ENCODE data around the gene BARHL1.
"Not testable (repeated sequence)": the region's sequence is repeated elsewhere in the genome, so short reads cannot be mapped to it uniquely, and the experiment has no call there.

BARHL1 gene

DNA sequence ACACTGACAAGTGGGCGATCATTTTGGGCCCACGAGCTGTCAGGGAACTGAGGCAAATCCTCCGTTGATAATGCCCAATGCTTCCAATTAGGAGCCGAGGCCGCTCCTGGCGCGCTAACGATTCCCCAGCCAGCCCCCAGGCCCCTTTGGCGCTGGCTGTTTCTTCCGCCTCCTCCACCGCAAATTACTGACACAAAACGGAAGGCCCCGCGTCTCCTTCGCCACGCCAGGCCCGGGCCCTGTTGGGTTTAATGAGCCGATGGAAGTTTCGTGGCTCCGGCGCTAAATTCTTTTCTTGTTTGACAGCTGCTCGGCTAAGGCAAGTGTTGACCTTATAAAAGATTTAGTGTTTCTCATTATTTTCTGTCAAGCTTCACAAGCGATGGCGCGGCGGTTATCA lies 25.7 kb upstream of the BARHL1 start:
- DNase-seq (ENCODE audit: low read depth) = no peak

DNA sequence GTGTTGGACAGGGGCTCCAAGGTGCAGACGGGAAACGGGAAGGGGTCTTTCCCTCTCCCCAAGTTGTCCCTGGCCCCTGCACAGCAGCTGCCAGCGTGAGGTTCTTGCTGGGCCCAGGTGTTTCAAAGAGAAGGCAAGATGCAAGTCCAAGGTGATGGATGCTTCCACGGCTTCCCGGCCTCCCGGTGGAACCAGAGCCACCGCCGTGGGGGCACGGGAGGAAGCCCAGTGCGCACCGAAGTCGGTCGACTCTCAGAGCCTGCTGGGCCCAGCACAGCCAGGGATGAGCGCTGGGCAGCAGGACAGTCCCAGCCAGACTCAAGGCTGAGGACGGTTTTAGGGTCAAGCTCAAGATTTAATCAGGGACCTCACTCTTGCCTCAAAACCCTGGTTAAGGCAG lies 25.2 kb upstream of the BARHL1 start:
- no peak for DNase-seq (ENCODE audit: low read depth)

DNA sequence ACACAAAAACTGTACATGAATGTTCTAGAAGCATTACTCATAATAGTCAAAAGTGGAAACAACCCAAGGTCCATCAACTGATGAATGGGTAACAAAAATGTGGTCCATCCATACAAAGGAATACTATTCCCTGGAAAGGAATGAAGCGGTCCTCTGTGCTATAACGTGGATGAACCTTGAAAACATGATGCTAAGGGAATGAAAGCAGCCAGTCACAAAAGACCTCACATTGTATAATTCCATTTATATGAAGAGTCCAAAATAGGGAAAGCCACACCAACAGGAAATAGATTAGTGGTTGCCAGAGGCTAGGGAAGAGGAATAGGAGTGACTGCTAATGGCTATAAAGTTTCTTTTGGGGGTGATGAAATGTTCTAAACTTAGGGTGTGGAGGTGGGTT lies 22.7 kb upstream of the BARHL1 start:
- DNase-seq (ENCODE audit: low read depth) = no peak

DNA sequence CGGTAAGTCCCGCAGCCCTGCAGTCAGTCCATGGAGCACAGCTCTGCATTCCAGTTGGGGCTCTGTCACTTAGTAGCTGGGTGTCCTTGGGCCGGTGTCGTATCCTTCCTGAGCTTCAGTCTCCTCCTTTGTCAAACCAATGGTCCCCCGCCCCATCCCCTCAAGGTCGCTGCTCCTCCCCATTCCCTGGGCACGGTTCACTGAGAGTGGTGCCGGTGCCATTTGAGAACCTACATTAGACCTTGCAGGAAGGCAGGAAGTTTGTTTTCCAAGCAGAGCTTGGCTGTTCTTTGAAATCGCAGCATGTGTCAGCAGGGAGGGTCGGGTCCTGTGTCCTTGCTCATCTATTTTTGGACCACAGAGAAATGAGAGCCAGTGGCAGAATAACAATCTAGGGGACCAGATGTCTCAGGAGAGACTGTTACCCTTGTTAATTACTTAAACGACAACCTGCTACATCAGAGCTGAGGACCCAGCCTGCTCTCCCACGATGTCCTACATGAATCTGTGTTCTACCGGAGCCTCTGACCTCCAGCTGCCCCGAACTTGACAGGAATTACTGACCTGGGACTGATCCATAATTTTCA lies 21.7 kb upstream of the BARHL1 start:
- no peak for DNase-seq (ENCODE audit: low read depth)

DNA sequence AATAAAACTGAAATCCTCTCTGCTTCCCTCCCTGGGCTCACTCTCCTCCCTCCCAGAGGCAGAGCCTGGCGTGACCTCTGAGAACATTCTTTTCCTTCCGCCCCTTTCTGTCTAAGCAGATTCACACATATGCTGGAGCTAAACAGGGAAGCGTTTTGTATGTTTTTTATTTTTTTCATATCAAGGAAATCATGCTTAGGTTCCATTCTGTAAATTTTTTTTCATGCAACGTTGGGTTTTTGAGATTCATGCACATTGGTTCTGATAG lies 20.2 kb upstream of the BARHL1 start:
- no peak for DNase-seq (ENCODE audit: low read depth)

DNA sequence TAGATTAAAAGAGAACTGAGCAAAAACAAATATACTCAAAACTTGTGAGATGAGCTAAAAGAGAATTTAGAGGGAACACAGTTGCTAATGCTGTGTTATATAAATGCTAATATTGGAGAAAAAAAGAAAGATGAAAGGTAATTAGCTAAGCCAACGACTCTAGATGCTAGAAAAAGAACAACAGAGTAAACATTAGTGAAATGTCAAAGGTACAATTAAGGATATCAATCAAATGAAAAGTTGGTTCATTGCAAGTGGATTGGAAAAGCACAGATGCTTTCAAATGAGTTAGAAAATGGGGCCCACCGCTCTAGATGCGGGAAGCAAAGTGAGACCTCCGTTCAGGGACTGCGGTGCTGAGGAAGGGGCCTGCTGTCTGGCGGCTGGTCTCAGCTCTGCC lies 17.9 kb upstream of the BARHL1 start:
- no peak for DNase-seq (ENCODE audit: low read depth)

DNA sequence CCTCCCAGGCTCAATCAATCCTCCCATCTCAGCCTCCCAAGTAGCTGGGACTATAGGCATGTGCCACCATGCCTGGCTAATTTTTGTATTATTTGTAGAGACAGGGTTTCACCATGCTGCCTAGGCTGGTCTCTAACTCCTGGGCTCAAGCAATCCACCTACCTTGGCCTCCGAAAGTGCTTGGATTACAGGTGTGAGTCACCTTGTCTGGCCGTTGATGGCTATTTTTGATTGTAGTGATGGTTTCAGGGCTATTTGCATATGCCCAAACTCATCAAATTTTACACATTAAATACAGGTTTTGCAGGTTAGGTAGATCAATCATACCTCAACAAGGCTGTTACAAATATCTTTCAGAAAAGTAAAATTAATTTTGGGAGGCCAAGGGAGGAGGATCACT lies 13.6 kb upstream of the BARHL1 start:
- DNase-seq (ENCODE audit: low read depth) = not testable (repeated sequence)

DNA sequence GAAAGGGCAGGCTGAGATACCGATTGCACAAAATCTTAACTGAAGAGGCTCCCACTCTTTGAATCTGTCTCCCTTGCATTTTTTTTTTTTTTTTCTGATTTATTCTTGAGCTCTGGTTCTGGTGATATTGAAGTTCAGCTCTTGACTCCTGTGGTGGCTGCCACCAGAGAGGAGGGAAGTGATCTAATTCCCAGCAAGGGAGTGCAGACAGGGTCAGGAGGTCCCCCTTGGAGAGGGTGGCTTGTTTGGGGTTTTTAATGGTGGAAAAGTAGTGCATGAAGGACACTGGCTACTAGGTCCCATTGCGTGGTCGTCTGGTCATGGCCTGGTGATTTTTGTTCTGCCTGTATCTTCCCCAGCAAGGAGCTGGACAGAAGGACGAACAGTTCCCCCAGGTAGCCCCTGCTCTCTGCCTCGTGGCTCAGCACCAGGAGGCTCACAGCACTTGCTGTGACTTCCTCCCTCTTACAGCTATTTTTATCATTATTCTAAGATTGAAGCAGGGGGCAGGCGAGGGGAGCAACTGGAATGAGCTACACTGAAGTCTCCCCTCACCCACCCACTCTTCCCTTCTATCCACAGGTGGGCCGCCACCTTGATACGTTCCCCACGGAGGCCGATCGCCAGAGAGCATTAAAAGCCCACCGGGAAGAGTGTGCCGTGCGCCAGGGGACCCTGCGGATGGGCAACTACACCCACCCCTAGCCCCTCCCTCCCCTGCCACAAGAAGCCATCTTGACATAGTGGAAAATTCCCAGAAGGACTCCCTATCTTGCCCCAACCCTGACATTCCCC lies 10.4 kb upstream of the BARHL1 start:
- no peak for DNase-seq (ENCODE audit: low read depth)

DNA sequence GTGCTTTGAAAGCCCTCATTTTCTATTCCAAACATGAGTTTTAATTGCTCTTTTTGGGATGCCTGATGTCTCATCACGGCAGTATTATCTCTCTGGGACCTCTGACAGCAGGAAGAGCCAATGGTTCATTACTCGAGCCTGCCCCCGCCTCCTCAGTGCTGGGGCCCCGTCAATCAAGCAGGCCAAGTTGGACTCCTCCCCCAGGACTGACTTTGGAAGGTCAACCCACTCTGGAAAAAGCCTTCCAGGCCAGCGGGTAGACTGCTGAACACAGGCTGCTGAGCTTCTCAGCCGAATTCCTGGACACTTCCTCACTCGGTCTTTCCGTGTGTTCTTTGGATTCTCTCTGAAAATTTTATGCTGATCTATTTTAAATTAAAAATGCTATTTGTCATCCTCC lies 9.5 kb upstream of the BARHL1 start:
- no peak for DNase-seq (ENCODE audit: low read depth)

DNA sequence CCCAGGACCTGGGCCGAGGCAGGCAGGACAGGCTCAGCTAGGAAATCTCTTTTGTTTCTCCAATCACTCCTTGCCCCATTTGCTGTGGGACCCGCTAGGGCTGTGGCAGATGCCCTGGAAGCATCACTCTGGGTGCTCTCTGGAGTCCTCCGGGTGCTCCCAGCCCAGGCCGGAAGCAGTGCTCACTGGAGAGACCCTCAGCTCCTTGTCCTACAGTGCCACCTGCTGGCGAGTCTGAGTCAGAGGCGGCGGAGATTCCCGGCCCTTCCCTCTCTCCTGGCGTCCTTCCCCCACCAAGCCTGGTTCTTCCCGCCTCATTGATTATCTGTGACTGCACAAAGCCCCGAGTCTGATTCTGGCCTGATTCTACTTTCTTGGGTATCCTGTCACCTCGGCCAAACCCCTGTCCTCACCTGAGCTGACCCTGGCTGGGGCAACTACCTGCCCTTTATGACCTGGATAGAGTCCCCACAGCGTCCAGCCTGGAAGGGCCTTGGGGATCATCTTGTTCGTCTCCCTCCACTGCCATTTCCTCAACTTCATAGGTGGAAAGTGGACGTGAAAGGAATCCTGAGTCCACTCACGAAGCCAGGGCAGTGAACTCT lies 7.3 kb upstream of the BARHL1 start:
- peak; percentile 14 for DNase-seq (ENCODE audit: low read depth)

DNA sequence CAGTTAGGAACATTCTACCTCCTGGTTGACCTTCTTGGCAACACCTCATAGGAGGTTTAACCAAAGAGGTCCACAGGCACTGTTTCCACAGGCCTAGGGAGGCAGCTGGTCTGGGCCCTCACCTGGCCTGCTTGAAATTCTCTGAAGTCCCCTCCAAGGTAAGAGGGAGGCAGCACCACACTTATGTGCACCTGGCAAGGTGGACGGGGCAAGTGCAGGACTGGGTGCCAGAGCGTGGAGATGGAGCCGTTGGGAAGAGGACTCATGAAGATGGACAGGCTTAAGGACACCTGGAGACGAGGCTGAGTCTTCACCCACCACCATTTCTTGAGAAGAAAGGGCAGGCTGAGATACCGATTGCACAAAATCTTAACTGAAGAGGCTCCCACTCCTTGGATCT lies 6.6 kb upstream of the BARHL1 start:
- no peak for DNase-seq (ENCODE audit: low read depth)

DNA sequence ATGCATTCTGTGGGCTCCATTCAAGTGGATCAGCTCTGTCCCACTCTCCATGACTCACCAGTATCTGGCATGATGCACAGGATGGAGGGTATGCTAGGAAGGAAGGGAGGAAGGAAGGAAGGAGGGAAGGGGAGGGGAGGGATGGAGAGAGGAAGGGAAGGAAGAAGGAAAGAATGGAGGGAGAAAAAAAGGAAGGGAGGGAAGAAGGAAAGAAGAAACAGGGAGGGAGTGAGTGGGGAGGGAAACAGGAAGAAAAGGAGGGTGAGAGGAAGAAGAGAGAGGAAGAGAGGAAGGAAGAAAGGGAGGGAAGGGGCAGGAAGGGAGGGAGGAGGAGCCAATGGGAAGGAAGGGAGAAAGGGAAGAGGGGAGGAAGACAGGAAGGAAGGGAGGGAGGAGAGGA lies 5.3 kb upstream of the BARHL1 start:
- DNase-seq (ENCODE audit: low read depth) = no peak

DNA sequence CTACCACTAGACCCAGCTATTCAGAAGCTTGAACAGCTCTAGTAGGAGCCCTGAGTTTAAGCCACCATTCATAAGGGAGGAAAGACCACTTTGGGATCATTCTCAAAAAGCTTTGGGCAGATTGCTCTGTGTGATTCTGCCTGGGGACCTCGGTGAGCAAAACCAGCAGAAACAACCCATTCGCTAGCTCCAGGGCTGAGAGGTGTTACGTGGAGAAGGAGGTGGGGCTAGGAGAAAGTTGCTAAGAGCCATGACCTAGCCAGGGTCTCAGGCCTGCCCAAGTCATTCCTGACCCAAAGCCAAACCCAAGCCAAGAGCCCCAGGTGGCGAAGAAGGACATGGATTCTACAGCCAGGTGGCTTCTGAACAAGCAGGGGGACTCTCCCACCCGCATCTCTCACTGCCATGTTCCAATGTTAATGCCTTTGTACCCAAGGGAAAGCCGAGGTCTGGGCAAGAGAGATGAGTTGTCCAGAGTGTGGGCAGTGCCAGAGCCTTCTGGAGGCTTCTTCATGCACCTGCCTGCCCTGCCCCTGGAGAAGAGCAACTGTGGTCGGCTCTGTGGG lies 4.0 kb upstream of the BARHL1 start:
- no peak for DNase-seq (ENCODE audit: low read depth)

DNA sequence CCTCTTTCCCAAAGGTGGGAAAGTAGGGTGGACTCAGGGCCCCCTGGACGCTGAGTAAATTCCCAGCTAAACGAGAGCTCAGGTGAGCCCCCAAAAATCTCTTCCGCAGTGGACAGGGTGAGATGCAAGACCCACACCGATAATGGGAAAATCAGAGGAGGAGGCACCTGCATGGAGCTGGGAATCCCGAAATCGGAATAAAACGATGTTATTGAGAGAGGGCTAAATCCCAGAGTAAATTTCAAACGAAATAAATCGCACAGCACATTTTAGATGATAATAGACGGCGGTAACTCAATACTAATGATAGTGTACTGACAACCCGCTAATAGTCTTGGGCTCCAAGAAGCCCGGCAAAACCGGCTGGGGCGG lies 3.0 kb upstream of the BARHL1 start:
- DNase-seq (ENCODE audit: low read depth) = no peak

DNA sequence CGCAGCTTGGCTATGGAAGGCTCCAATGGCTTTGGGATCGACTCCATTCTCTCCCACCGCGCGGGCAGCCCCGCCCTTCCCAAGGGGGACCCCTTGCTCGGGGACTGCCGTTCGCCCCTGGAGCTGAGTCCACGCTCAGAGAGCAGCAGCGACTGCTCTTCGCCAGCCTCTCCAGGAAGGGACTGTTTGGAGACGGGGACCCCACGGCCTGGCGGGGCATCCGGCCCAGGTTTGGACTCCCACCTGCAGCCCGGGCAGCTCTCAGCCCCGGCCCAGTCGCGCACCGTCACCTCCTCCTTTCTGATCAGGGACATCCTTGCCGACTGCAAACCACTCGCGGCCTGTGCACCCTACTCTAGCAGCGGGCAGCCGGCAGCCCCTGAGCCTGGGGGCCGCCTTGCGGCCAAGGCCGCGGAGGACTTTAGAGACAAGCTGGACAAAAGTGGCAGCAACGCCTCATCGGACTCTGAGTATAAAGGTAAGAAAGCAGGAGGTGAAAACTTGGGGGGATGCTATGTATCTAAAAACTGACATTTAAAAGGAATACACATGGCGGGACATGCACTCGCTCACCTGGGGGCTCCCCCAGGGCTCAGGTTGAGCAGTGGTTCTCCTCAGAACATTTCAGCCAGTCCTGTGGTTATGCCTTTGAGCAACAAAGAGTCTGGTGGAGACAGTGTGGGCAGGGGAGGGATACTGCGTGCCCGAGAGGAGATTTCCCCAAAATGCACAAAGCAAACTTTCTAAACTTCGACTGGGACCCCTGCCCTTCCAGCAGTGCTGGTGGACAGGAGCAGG lies 579 bp downstream of the BARHL1 start:
- no peak for DNase-seq (ENCODE audit: low read depth)

DNA sequence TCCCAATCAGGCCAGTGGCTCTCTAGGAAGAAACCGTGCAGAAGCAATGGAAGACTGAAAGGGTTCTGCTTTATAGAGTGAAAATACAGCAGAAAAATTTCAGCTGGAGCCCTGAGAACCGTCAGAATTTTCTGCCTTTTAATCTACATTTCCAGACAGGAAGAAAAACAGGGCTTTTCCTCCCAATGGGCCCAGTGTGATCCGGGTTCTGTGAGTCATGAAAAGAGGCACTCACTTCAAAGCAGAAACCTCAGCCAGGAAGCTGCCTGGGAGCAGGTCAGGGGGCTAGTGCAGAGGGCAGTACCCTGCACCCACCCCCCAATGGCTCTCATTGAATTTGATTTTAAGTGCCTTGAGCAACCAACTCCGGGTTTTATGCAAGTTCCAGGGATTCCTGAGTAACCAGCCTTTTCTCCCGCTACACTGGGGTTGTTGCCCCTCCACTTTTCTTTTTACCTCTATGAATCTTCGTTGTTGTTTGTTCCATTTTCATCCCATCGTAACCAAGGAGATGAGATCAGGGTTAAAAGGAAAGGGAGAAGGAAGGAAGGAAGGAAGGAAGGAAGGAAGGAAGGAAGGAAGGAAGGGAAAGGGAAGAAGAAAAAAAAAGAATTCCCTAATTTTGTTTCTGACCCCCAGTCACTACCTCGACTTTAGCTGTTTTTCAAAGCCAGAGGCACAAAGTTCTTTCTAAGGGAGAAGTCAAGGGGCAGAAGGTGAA lies 1.3 kb downstream of the BARHL1 start:
- no peak for DNase-seq (ENCODE audit: low read depth)

DNA sequence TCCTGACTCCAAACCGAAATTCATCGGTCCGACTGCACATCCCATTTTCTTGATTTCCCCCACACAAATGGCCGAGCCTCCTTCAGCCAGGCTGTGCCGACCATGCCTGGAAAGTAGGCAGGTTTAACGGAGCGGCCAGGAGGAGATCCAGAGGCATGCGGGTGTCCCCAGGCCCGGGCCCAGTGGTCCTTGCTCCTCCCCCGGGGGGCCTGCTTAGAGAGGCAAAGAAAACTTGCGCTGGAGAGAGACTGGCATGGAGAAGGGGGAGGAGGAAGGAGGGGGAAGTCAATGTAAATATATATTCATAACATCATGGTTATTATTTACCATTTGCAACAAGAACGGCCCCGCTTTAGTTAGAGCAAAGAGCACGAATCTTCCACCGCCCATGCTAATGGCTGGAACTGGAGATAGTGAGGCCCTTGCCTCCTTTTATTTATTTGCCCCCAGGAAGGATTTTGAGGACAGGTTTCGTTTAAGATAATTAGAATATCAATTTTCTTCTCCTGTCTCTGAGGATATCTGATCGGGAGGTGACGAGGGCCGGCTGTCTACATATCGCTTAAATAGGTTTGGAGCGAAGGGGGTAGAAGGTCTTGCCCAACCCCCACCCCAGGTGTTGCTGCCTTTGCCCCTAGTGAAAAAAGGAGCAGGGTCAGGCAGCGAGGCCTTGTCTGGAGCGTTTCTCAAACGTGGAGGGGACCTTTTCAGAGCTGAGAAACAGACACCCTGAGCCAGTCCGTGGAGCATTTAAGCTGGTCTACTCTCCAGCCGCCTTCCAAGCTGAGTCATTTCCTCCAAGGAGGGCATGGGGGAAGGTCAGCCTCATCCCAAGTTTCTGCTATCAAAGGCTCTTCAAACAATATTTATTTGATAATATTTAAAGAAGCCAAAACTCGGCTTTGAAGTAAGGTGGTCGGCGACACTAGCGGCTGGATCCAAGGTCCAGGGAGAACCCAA lies 2.5 kb downstream of the BARHL1 start:
- no peak for DNase-seq (ENCODE audit: low read depth)

DNA sequence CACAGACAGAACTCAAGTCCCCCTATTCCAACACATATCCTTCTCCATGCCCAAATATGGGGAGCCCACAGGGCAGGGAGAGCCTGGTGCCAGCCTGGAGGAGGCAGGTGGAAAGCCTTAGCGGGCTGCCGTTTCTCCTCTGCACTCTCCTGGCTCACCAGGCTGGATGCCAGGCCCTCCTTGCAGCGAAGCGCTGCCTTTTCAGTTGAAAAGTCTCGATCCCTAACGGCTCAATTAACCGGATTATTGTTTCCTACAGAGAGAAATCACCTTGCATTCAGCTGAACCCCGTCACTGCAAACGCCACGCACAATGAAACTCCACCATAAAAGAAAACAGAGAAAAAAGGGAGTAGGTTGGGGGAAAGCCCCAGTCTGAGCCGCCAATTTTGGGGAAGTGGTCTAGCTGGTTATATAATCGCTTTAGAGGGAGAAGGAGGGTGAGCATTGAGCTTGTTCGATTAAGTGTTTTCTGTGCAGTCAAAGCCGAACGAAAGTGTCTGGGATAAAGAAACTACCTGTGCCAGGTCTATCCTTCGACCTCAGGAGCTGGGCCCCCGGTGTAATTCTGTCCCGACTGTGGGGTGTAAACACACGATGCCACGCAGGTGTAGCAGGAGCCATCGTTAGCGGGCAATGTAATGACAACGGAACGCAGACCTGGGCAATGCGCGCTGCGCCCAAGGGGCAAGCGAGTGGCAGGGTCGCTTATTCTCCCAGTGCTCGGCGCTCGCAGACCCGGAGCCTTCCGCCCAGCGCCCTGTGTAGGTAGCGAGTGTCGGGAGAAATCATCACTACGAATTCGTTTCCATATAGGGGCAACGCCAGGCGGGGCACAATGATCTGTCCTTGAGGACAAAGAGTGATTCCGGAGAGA lies 3.8 kb downstream of the BARHL1 start:
- DNase-seq (ENCODE audit: low read depth) = no peak

DNA sequence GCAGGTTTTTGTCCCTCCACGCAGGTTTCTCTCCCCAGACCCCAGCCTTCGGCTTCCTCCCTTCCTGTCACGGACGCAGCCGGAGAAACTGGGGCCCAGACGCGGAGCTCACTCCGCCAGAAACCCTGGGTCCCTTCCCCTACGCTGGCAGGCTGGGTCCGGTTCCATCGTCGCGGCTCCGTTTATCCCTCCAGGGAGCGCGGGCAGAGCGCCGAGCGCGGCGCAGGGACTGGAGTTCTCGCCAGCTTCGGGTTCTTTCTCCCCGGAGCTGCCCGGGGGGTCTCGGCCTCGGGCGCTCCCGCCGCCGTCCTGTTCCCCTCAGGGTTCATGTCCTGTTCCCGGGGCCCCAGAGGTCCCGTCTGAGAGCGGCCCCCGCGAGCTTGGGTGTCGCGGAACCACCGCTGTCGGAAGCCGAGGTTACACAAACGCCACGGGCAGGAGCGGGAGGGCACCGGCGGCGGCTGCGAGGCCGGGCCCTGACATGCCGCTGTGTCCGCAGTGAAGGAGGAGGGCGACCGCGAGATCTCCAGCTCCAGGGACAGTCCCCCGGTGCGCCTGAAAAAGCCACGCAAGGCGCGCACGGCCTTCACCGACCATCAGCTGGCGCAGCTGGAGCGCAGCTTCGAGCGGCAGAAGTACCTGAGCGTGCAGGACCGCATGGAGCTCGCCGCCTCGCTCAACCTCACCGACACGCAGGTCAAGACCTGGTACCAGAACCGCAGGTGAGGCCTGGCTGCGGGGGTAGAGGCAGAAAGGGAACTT lies 4.6 kb downstream of the BARHL1 start:
- no peak for DNase-seq (ENCODE audit: low read depth)
